Glutamatergic neuron (in vitro differentiated cells): ENCODE data around the gene EFNA5. TPM values are rescaled to one million over a fixed set of nuclear protein-coding genes. Genes with fewer than 3 reads are reported as not detected.
A peak's percentile ranks its signal among the peaks of the same experiment; 100 is the strongest.

Experiments
- DNase-seq: peaks from one replicate; pipeline ENCODE4 v3.0.0; 2022
- H3K27ac Mint-ChIP-seq: one replicate; pipeline ENCODE4 v1.8.0; 2020; ENCODE audit warnings: mild to moderate bottlenecking, mixed read lengths, inconsistent platforms; ENCODE audit not compliant: unreplicated experiment
- H3K27me3 Mint-ChIP-seq: one replicate; pipeline ENCODE4 v1.8.0; 2020; ENCODE audit warnings: mild to moderate bottlenecking, moderate library complexity, mixed read lengths, inconsistent platforms; ENCODE audit not compliant: unreplicated experiment
- H3K36me3 Mint-ChIP-seq: one replicate; pipeline ENCODE4 v1.8.0; 2020; ENCODE audit warnings: mild to moderate bottlenecking, mixed read lengths, inconsistent platforms; ENCODE audit not compliant: unreplicated experiment
- H3K4me1 Mint-ChIP-seq: one replicate; pipeline ENCODE4 v1.8.0; 2020; ENCODE audit warnings: mild to moderate bottlenecking, low read depth, mixed read lengths, inconsistent platforms; ENCODE audit not compliant: unreplicated experiment
- H3K4me3 Mint-ChIP-seq: one replicate; pipeline ENCODE4 v1.8.0; 2020; ENCODE audit warnings: mild to moderate bottlenecking, mixed read lengths, inconsistent platforms; ENCODE audit not compliant: unreplicated experiment
- H3K9me3 Mint-ChIP-seq: one replicate; pipeline ENCODE4 v1.8.0; 2020; ENCODE audit warnings: mild to moderate bottlenecking, moderate library complexity, mixed read lengths, inconsistent platforms; ENCODE audit not compliant: unreplicated experiment
- CTCF ChIP-seq: fragments of 200-600 bp; sonication (generic); IDR thresholded peaks from one replicate; pipeline ENCODE4 v1.5.0; 2021; ENCODE audit not compliant: partially characterized antibody, unreplicated experiment
- total RNA-seq: library from RNA; stranded (reverse); fragmentation: NEBNext Ultra II Directional; extraction: Animal tissue kit (Norgen Biotek cat#: 25700); gene quantifications from one replicate; pipeline ENCODE4 v1.2.1, GENCODE V29; 2021; ENCODE audit not compliant: unreplicated experiment

EFNA5 gene
- total RNA-seq, 1 donor from 2014 or later: 158 TPM

- Mint-ChIP-seq H3K36me3 (no peaks in the 10 kb centered on the region), H3K9me3 (peaks cover 2% of the 10 kb centered on the region), H3K27me3 (no peaks in the 10 kb centered on the region), H3K4me1 (peaks cover 27% of the 10 kb centered on the region), H3K4me3 (no peak overlapping the region), H3K27ac (no peak overlapping the region)
- no peak for TF ChIP-seq CTCF
- no peak for DNase-seq
Measured at GRCh38 chr5:107624235-107624634, 46.5 kb downstream of the EFNA5 start.

GRCh38 chr5:107621089-107621488 is 49.6 kb downstream of the EFNA5 start:
- peak overlapping the region; percentile 10 for H3K27ac Mint-ChIP-seq

GRCh38 chr5:107619781-107620180 is 51.0 kb downstream of the EFNA5 start:
- Mint-ChIP-seq H3K27me3 (no peaks in the 10 kb centered on the region), H3K4me1 (peaks cover 46% of the 10 kb centered on the region), H3K9me3 (peaks cover 2% of the 10 kb centered on the region), H3K27ac (peak overlapping the region; percentile 87), H3K4me3 (no peak overlapping the region), H3K36me3 (no peaks in the 10 kb centered on the region)
- no peak for DNase-seq
- TF ChIP-seq CTCF: no peak

More at GRCh38 chr5:107621089-107621488, 49.6 kb downstream of the EFNA5 start:
- Mint-ChIP-seq H3K27me3 (no peaks in the 10 kb centered on the region), H3K9me3 (peaks cover 2% of the 10 kb centered on the region), H3K36me3 (no peaks in the 10 kb centered on the region), H3K4me3 (no peak overlapping the region), H3K4me1 (peaks cover 40% of the 10 kb centered on the region)
- no peak for DNase-seq
- TF ChIP-seq CTCF: no peak

- Mint-ChIP-seq H3K27me3 (no peaks in the 10 kb centered on the region), H3K4me1 (peaks cover 56% of the 10 kb centered on the region)
Measured at GRCh38 chr5:107618242-107618641, 52.5 kb downstream of the EFNA5 start.

GRCh38 chr5:107617052-107617451 is 53.7 kb downstream of the EFNA5 start:
- Mint-ChIP-seq H3K9me3 (peaks cover 3% of the 10 kb centered on the region), H3K27ac (peak overlapping the region; percentile 28), H3K4me3 (peak overlapping the region; percentile 14), H3K27me3 (no peaks in the 10 kb centered on the region), H3K36me3 (no peaks in the 10 kb centered on the region), H3K4me1 (peaks cover 59% of the 10 kb centered on the region)
- TF ChIP-seq CTCF: no peak
- DNase-seq: no peak

More at GRCh38 chr5:107618242-107618641, 52.5 kb downstream of the EFNA5 start:
- Mint-ChIP-seq H3K4me3 (no peak overlapping the region), H3K27ac (no peak overlapping the region), H3K9me3 (peaks cover 4% of the 10 kb centered on the region), H3K36me3 (no peaks in the 10 kb centered on the region)
- TF ChIP-seq CTCF: no peak
- no peak for DNase-seq
